Left ventricle myocardium inferior (tissue), 1 donor: ENCODE data around the gene LCOR. TPM values are rescaled to one million over a fixed set of nuclear protein-coding genes. Genes with fewer than 3 reads are reported as not detected.

Source experiments
- DNase-seq: peaks from one replicate; pipeline ENCODE4 v3.0.0-alpha.2; 2020
- H3K27ac ChIP-seq: fragments of 200-600 bp; replicated peaks from 2 replicates; pipeline ENCODE4 v1.8.0; 2021
- H3K27me3 ChIP-seq: fragments of 200-600 bp; 2 replicates; pipeline ENCODE4 v1.8.0; 2021; ENCODE audit warnings: low read depth
- H3K36me3 ChIP-seq: fragments of 200-600 bp; 2 replicates; pipeline ENCODE4 v1.8.0; 2021
- H3K4me1 ChIP-seq: fragments of 200-600 bp; 2 replicates; pipeline ENCODE4 v1.8.0; 2021
- H3K4me3 ChIP-seq: fragments of 200-600 bp; 2 replicates; pipeline ENCODE4 v1.8.0; 2021; ENCODE audit warnings: mild to moderate bottlenecking, moderate library complexity
- H3K9me3 ChIP-seq: fragments of 200-600 bp; replicated peaks from 2 replicates; pipeline ENCODE4 v1.8.0; 2021
- intact Hi-C: fragments of 100-400 bp; cut with micrococcal nuclease; formaldehyde crosslinking; loops from one replicate; pipeline ENCODE4 v1.11.0; 2022
- total RNA-seq: library from RNA; stranded (reverse); fragmentation: NEBNext Ultra II Directional; extraction: Animal tissue kit (Norgen Biotek cat#: 25700); gene quantifications from one replicate; pipeline ENCODE4 v1.2.1, GENCODE V29; 2021
- TF ChIP-seq, protein P1 (sequence below): fragments of 200-600 bp; IDR thresholded peaks from 2 replicates; pipeline ENCODE4 v1.8.0; 2021; ENCODE audit warnings: antibody characterized with exemption, mild to moderate bottlenecking, borderline replicate concordance
- donor health status: DM: no; HTN: yes; CAD: no; lungs with severe emphysema.

Gene LCOR
- total RNA-seq, 1 donor from 2014 or later = 18.9 TPM

- no peaks in the 10 kb centered on the region for H3K27me3 ChIP-seq
- TF ChIP-seq, protein P1, sequence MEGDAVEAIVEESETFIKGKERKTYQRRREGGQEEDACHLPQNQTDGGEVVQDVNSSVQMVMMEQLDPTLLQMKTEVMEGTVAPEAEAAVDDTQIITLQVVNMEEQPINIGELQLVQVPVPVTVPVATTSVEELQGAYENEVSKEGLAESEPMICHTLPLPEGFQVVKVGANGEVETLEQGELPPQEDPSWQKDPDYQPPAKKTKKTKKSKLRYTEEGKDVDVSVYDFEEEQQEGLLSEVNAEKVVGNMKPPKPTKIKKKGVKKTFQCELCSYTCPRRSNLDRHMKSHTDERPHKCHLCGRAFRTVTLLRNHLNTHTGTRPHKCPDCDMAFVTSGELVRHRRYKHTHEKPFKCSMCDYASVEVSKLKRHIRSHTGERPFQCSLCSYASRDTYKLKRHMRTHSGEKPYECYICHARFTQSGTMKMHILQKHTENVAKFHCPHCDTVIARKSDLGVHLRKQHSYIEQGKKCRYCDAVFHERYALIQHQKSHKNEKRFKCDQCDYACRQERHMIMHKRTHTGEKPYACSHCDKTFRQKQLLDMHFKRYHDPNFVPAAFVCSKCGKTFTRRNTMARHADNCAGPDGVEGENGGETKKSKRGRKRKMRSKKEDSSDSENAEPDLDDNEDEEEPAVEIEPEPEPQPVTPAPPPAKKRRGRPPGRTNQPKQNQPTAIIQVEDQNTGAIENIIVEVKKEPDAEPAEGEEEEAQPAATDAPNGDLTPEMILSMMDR = no peak
- intact Hi-C loops = no loop called here
- peaks cover 23% of the 10 kb centered on the region for H3K4me1 ChIP-seq
- no peak overlapping the region for H3K4me3 ChIP-seq
- H3K36me3 ChIP-seq = no peaks in the 10 kb centered on the region
- no peaks in the 10 kb centered on the region for H3K9me3 ChIP-seq
- DNase-seq = no peak
- H3K27ac ChIP-seq = no peak overlapping the region
Observed at GRCh38 chr10:96999337-96999736, 167.2 kb downstream of the LCOR start.

- DNase-seq = no peak
- Histone ChIP-seq H3K4me3 (no peak overlapping the region), H3K9me3 (no peaks in the 10 kb centered on the region), H3K4me1 (peaks cover 16% of the 10 kb centered on the region), H3K27ac (no peak overlapping the region), H3K36me3 (no peaks in the 10 kb centered on the region), H3K27me3 (no peaks in the 10 kb centered on the region)
- TF ChIP-seq, protein P1 = no peak
- intact Hi-C loops = no loop called here
Observed at GRCh38 chr10:96999987-97000386, 167.9 kb downstream of the LCOR start.

- intact Hi-C loops = no loop called here
- Histone ChIP-seq H3K4me3 (no peak overlapping the region), H3K36me3 (no peaks in the 10 kb centered on the region), H3K27me3 (no peaks in the 10 kb centered on the region), H3K27ac (no peak overlapping the region), H3K4me1 (peaks cover 11% of the 10 kb centered on the region), H3K9me3 (no peaks in the 10 kb centered on the region)
- TF ChIP-seq, protein P1 = no peak
- DNase-seq = no peak
Observed at GRCh38 chr10:97000487-97001182, 168.5 kb downstream of the LCOR start.

DNA sequence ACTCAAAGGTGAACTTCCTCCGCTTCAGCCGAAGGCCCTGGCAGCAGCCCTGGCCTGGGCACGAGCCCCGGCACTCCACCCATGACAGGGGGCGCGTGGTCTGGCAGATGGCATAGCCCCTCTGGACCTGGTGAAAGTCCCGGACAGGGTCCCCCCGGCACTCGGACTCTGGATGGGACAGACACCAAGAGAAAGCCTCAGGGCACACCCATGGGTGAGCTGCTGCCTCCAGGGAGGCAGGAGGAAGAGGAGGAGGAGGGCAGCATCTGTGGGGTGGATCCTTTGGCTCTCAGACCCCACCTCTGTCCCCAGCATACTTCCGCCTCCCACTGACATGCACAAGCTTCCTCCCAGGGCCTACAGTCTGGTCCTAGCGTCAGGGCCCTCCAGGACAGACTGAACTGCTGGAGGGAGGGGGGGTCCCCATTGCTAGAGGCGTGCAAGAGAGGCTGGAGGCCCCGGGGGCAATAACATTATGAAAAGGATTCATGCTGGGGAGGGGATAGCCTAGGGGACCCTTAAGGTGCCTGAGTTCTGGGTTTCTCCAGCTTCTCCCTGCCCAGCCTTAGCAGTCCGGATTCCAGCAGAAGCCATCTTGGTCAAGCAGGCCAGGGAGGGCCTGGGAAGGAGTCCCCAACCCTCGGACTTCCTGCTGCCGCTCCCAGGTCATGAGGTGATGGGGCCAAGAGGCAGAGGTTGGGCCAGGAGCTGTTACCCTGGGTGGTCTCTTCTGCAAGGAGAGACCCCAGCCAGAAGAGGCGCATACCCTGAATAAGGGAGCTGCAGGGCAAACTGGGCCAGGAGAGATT, 169.3 kb downstream of the LCOR start:
- TF ChIP-seq, protein P1 = no peak
- Histone ChIP-seq H3K27ac (no peak overlapping the region), H3K4me3 (no peak overlapping the region), H3K36me3 (no peaks in the 10 kb centered on the region), H3K9me3 (no peaks in the 10 kb centered on the region), H3K4me1 (peaks cover 4% of the 10 kb centered on the region), H3K27me3 (no peaks in the 10 kb centered on the region)
- no peak for DNase-seq
- intact Hi-C loops = no loop called here

GRCh38 chr10:97002670-97003069, 170.6 kb downstream of the LCOR start:
- Histone ChIP-seq H3K4me1 (no peaks in the 10 kb centered on the region), H3K4me3 (no peak overlapping the region), H3K36me3 (no peaks in the 10 kb centered on the region), H3K9me3 (peaks cover 10% of the 10 kb centered on the region), H3K27me3 (no peaks in the 10 kb centered on the region), H3K27ac (no peak overlapping the region)
- intact Hi-C loops = no loop called here
- TF ChIP-seq, protein P1 = no peak
- DNase-seq = no peak
